Middle frontal gyrus (tissue), 1 donor: ENCODE measurements around the gene CCDC86.

ENCODE experiments used
- DNase-seq: peaks from one replicate; pipeline ENCODE4 v3.0.0-alpha.2; 2015; ENCODE audit warnings: low spot score; ENCODE audit errors: extremely low spot score

CCDC86 gene

DNA sequence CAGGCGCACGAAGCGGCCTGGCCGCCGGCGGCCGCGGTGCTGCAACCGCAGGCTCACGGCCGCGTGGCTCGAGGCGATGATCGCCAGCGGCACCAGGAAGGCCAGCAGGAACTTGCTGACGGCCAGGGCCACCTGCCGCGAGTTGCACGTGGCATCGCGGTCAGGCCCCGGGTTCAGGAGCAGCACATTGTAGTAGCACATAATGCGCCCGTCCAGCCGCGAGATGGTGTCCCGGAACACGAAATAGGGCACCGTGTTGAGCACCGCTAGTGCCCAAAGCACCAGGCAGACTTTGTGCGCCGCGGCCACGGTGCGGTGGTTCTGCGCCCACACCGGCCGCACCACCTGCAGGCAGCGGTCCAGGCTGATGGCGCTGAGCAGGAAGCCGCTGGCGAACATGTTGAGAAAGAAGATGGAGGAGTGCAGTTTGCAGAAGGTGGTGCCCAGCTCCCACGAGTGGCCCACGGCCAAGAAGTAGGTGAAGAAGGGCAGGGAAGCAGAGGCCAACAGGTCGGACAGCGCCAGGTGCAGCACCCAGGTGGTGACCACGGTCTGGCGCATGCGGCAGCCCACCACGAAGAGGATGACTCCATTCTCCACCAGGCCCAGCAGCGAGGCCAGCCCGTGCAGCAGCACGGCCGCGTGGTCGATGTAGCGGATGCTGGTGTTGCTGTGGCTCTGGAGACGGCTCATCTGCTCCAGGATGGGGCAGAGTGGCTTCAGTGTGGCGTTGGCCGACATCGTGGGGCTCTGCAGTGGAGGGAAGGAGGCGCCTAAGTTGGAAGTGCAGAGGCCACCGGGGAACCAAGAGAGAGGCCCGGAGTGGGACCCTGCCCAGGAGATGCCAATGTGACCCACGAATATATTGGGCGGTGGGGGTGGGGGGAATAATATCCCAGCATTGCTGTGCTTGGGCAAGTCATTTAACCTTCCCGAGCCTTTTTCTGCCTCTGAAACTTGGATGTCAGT lies 11.4 kb downstream of the CCDC86 start:
- DNase-seq = no peak

DNA sequence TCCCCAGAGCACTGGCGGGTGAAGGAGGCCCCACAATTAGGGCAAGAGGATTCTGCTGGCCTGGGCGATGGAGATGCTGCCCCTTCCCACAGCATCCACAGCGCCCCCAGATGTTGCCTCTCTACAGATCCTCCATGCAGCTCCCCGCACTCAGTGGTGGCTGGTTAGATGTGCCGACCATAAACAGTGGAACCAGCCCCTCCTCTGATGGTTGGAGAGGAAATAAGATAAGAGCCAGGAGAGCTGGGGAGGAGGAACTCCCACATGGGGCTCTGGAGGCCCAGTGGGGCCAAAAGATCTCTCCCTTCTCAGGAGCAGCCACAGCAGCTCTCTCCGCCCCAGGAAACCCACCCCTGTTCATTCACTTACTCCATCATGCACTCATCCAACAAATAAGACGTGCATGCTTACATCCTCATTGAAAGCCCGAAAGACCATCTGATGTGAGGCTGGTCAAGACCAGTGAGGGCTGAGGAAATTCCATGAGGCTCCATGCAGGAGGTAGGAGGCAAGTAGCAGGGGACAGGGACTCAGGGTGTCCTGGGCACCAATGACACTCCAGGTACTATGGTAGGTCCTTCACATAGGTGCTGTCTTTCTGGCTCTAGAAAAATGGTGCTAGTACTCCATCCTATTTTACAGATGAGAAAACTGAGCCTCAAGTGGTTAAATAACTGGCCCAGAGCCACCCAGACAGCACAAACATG lies 12.4 kb downstream of the CCDC86 start:
- no peak for DNase-seq

DNA sequence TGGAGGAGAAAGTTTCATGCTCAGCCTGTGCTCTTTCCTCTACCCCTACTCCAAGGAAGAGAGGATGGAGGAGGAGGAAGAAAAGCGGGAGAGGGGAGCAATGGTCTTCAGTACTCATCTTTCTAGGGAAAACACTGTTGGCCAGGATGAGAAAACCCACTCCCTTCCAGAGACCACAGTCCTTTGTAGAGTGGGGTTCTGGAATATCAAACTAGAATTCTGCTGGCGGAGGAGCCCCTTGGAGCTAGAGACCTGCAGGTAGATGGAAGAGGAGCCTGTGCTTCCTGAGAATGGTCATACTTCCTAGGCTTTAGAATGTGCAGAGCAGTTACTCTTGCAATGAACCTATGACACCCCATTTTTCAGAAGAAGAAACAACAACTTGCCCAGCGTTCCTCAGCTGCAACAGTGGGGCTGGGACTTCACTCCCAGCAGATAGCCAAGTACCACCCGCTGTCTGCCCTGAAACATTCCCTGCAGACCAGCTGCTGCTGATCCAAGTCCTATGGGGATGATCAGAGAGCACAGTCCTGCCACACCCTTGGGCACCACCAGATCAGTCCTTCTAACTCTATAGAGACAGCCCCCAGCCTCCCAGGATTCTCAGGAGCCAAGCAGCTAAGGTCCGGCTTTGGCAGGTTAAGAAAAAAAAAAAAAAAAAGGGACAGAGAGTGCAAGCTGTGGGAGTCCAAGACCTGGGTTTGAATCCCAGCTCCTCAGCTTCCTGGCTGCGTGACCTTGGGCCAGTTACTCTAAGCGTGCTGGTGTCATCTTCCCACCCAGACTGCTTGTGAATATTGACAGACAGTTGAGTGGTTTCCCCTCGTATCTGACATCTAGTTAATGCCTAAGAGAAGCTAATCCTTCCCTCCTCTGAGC lies 13.2 kb downstream of the CCDC86 start:
- DNase-seq = no peak

DNA sequence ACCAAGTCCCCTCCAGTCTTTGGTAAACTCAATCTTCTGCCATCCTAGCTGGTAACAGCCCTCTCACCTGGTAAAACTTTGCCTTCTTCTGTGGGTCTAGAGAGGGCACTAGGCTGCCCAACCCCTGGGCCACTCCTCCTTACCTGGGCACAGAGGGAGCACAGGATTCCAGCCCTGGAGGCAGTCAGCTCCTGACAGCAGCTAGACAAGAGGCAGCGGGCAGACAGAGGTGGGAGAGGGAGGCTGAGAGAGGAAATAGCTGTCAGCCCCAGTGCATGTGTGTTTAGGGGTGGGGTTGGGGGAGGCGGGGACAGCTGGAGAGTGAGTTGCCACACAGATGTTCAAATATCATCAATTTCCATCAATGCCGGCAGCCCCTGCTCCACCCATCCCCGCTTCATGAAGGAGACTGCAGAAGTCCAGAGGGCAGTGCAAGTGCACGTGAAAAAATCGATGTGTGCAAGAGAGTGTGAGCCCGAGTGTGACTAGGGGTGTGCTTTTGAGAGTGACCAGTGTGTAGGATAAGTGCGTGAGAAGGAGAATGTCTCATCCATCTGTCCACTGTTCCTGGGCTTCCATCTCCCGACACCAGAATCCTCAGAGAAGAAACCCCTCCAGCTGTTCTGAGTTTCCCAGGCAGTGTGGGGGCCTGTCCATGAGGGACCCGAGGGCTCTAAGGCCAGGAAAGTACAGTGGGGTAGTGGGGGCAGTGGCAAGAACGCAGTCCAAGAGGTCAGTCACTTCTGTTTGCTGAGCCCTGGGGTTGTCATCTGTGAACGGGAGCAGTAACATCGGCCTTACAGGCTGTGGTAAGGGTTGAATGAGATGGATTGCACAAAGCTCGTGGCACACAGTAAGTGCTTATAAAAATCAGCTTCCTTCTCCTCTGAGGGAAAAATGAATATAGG lies 14.1 kb downstream of the CCDC86 start, which contains the start of gene PTGDR2:
PTGDR2 (minus strand) TSS at position 225 of the 908 bp plus-strand sequence. CDS start 2,228 bp downstream, outside the sequence.
- no peak for DNase-seq

DNA sequence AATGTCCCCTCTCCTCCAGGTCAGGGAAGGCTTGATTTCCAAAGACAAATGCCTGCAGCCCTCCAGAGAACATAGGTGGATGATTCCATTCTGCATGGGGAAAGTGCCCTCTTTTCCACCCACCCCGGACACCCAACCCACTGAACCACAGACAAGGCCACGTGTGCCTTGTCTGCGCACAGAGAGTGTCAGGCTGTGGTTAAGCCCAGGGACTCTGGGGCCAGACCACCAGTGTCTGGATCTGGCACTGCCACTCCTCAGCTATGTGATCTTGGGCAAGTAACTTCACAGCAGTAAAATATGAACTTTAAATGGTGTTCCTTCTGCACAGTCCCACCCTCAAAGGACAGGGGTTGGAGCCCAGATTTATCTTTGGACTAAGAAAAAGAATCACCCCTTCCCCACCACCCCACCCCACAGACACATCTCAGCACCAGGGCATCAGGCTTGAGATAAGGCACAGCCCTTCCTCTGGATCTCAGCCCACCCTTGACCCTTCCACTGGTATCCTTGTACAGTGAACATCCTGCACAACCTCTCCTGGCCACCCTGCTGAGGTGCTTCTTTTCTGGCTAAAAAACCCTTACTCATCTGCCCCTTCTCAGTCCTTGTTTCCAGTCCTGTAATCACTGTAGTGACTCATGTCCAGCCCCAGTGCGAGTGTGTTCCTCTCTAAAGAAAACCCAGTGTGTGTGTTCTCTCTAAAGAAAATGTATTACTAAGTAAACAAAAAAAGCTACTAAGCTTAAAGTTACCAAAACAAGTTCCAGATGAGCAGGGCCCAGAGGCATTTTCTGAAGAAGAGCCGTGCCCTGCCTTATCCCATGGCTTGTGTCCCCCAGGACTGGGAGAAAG lies 15.7 kb downstream of the CCDC86 start:
- DNase-seq = no peak

DNA sequence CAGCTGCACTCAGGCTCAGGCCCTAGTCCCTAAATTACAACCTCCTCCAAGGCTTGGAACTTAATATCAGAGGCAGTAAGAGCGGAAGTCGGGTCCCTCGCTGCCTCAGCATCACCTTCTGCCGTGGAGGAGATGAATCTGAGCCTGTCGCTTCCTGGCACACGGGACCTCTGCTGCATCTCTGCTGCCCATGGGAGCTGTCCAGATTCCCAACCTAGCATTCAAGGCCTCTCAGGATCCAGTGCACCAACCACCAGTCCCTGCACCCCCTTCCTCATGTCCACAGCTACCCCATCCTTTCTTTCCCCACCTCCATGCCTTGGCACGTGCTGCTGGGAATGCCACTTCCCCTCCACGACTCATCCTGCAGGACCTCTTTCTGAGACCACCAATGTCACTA lies 16.3 kb downstream of the CCDC86 start:
- DNase-seq = no peak

DNA sequence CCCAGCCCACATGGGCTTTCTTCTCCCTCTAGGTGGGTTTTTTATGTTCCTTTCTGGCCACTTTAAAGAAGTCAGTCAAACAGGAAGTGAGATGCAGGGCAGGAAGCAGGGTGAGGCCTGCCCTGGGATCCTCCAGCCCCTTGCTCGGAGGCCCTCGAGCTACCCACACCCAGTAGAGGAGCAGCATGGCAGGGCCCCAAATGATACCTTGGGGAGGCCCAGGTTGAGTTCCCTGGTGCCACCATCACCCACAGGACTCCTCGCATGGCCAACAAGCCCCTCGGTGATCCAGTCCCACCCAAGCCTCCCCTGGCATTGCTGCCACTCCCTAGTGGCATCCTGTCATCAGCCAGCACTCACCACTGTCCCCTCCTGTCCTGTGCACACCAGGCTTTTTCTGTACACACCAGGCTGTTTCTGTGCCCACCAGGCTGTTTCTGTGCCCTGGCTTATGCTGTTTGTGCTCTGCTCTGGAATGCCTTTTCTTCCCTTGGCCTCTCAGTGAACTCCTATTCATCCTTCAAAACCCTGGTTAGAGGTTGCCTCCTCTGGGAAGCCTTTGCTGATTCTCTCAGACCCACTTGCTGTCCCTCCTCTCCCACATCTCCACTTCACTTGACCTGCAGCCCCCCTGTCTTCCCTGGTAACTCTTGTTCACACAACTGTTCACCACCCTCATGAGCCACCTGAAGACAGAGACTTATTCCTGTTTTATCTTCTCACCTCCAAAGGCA lies 17.0 kb downstream of the CCDC86 start:
- no peak for DNase-seq

DNA sequence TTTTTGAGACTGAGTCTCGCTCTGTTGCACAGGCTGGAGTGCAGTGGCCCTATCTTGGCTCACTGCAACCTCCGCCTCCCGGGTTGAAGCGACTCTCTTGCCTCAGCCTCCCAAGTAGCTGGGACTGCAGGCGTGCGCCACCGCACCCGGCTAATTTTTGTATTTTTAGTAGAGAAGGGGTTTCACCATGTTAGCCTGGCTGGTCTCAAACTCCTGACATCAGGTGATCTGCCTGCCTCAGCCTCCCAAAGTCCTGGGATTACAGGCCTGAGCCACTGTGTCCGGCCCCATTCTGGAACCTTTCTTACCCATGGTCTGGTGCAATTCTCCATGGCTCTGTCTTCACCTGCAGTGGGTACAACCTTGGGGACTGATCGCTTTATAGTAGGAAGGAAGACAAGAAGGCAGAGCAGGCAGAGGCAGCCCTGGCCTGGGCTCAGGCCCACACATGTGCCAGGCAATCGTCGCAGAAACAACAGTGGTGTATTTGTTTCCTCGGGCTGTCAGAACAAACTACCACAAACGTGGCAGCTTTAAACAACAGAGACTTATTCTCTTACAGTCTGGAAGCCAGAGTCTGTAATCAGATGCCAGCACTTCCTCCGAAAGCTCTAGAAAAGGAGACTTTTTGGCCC lies 17.8 kb downstream of the CCDC86 start:
- no peak for DNase-seq

DNA sequence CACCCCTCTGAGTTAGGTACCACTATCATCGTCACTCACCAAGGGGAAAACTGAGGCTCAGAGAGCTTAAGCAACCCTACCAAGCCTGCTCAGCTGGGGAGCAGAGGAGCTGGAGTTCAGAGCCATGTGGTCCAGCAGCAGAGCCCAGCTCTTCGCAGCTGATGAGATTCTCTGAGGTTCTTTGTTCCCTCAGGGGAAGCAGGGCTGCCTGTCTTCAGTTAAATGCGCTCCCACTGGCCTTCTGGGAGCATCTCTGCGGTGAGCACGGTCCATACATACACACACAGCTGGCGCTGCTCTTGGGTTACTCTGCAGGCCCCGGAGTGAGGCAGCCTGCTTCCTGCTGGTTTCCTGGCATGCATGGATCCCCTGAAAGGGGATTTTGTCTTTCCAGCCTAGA lies 19.0 kb downstream of the CCDC86 start:
- no peak for DNase-seq

DNA sequence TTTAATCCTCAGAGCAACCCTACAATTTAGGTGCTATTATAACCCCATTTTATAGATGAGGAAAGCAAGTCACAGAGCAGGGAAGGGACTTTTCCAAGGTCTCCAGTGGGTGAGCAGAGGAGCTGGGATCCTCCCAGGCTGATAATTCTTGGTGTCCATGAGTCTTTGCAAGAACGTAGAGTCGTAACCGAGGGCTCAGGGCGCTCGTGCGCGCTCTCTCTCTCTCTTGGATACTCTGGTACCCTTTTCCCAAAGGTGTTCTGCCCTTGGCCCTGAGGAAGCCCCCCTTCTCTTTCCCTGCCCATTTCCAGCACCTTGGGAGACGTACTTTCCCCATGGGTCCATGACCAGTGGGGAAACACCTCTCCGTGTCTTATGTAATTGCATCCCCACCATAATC lies 20.3 kb downstream of the CCDC86 start:
- DNase-seq = no peak

DNA sequence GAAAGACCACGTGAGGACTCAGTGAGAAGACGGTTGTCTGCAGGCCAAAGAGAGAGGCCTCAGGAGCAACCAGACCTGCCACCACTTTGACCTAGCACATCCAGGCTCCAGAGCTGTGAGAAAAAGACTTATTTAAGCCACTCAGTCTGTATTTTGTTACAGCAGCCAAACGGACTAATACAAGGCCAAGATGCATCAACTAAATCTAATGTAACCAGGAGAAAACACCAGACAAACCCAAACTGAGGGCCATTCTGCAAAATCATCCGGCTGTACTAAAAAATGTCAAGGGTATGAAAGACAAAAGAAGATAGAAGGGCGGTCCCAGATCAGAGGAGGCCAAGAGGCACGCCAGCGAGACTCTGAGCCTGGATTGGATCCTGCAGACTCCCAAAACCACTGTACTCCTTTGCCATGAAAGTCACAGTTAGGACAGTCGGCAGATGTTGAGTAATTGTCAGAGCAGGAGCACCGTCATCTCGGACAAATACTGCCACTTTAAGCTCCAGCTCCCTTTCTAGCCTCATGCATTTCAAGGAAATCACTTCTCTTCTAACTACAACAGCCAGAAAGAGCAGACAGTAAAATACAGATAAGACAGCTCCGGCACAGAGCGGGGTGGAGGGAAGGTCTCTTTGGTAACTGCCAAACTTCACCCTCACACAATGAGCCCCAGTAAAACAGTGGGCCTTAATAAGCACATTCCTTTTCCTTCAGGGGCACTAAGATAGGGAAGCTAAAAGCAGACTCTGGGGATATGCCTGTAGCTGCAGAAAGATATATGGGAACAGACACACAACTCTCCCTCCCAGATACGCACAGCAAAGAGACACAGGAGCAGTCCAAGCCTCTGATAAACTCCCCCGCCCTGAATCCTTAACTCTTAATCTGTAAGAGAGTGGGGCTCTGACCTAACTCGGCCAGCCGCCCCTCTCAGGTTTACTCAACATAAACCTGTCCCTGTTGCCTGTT lies 21.9 kb downstream of the CCDC86 start:
- DNase-seq = no peak

DNA sequence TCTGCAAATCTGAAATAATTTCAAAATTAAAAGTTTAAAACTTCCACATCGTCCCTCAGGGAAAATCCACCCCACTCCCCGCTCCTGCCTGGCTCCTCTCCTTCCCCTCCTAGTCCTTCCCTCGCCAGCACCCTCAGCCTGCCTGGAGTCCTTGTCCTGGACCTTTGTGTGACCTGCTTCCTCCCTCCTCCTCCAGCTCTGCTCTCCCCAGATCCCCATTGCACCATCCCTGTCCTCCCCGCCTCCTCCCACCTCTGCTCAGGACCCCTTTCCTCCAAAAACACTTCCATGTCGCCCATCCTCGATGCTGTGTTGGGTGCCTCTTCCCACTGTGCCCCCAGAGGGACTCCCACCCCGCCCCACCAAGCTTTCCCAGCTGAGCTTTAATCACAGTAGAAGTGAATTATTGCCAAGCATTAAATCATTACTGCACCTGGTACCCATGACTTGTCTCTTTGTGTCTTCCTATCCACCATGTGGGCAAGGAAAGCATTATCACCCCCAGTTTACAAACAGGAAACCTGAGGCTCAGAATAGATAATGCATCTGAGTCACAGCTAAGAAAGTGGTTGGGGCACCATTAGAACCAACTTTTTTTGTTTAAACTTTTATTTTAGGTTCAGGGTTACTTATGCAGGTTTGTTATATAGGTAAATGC lies 23.1 kb downstream of the CCDC86 start:
- DNase-seq = no peak

DNA sequence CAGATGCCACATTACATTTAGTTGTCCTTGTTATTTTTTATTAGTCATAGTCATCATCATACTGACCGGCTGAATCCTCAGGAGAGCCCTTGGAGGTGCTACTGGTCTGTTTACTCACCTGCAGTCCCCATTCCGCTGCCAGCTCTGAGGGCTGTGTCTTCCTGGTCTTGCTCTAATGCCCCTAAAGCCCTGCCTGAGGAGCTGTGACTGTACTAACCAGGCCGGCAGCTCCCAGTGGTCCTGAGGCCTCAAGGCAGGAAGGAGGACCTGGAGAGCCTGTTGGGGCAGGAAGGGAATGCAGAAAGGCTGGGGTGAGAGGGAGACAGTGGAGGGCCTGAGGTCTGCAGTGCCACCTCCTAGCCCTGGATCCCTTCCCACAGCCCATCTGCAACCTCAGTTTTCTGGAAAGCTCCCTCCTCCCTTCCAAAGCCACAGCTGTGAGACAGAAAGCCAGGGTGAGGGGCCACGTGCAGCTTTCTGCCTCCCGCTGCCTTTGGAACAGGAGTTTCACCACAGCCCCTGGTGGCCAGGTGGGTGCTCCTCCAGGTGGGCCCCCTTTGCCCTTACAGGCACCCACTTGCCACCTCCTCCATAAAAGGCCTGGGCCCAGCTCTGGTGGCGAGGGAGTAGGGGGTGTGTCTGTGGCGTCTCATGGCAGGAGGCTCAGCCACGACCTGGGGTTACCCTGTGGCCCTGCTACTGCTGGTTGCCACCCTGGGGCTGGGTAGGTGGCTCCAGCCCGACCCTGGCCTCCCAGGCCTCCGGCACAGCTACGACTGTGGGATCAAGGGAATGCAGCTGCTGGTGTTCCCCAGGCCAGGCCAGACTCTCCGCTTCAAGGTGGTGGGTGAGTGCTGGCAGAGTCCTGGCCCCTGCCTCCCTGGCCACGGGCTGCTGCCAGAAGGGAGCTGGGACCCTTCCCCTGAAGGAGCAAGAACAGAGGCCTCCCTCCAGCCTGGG lies 25.3 kb downstream of the CCDC86 start, which contains the start of gene ZP1:
ZP1 (plus strand) TSS at position 632 of the 960 bp plus-strand sequence; CDS start at position 652, 20 bp downstream.
- DNase-seq = no peak

DNA sequence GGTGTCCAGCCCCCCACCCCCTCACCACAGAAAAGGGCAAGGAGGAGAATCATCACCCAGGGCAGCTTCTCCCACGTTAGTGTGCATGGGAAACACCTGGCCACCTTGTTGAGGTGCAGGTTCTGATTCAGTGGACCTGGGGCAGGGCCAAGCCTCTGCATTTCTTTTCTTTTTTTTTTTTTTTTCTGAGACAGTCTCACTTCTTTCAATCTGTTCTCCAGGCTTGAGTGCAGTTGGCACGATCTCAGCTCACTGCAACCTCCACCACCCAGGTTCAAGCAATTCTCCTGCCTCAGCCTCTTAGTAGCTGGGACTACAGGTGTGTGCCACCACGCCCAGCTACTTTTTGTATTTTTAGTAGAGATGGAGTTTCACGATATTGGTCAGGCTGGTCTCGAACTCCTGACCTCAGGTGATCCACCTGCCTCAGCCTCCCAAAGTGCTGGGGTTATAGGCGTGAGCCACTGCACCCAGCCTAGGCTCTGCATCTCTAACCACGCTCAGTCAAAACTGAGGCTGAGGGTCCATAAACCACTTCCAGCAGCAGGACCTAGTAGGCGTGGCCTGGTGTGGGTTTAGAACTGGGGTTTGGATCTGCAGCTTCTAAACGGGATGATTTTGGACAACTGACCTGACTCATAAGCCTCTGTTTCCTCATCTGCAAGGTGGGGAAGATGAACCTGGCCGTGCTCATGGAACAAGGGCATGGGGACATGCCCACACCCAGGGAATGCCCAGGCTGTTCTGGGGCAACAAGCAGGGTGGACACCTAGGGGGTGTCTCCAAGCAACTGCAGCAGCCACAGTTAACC lies 26.2 kb downstream of the CCDC86 start:
- DNase-seq = no peak
